Body of pancreas (tissue), 4 donors: Measurements from ENCODE around the gene KRT80. TPM values are rescaled to one million over a fixed set of nuclear protein-coding genes. Genes with fewer than 3 reads are reported as not detected.

ENCODE experiments used
- ATAC-seq: fragments of 150-250 bp; one replicate; pipeline ENCODE4 v1.9.1; 2016
- DNase-seq, 4 donors: peaks; one replicate each; pipeline ENCODE4 v3.0.0-alpha.2; 2019
- H3K27ac ChIP-seq, 4 donors: fragments of 200-600 bp; sonication (generic); 1 replicate in 3 of 4; 2 replicates in 1 of 4; pipeline versions ENCODE4 v1.5.1 to v1.6.1; 2016 to 2019; ENCODE audit warnings: mild to moderate bottlenecking in 1 of 4, mixed read lengths in 1 of 4, moderate library complexity in 1 of 4
- H3K27me3 ChIP-seq, 2 donors: fragments of 200-600 bp; sonication (generic); one replicate each; pipeline ENCODE4 v1.6.0; 2016; ENCODE audit warnings: mild to moderate bottlenecking in 1 of 2
- H3K36me3 ChIP-seq, 2 donors: fragments of 200-600 bp; sonication (generic); replicated peaks in 1 of 2; 2 replicates each; pipeline ENCODE4 v1.5.1; 2016; ENCODE audit warnings: low read depth in 2 of 2; ENCODE audit not compliant: insufficient read depth in 1 of 2
- H3K4me1 ChIP-seq: fragments of 200-600 bp; sonication (generic); one replicate; pipeline ENCODE4 v1.6.0; 2016
- H3K4me3 ChIP-seq, 2 donors: fragments of 200-600 bp; sonication (generic); 1 replicate in 1 of 2; 2 replicates in 1 of 2; pipeline ENCODE4 v1.5.1; 2016 to 2019
- H3K9me3 ChIP-seq, 3 donors: fragments of 200-600 bp; sonication (generic); 1 replicate in 2 of 3; 2 replicates in 1 of 3; pipeline ENCODE4 v1.5.1; 2016
- POLR2A ChIP-seq, 3 donors: fragments of 450-650 bp; IDR thresholded peaks; one replicate each; pipeline ENCODE4 v1.6.1; 2016; ENCODE audit warnings: antibody characterized with exemption in 3 of 3, mild to moderate bottlenecking in 2 of 3
- WGBS, 2 donors: methylation state at CpG; one replicate each; pipeline ENCODE4 v1.1.5; 2017; 5-methylcytosine and 5-hydroxymethylcytosine counted together
- intact Hi-C: fragments of 100-400 bp; cut with DNase I; formaldehyde crosslinking; loops from one replicate; pipeline ENCODE4 v1.15.1; 2023
- total RNA-seq, 2 donors: library from RNA; depleted of rRNA; stranded (reverse); fragments of >200 nt; gene quantifications; one replicate each; pipeline ENCODE4 v1.1.0, GENCODE V29; 2016
- TF ChIP-seq, protein P1 (sequence below), 7 experiments: fragments of 450-650 bp in 4 of 7; fragments of 200-600 bp in 3 of 7; sonication (generic) in 3 of 7; IDR thresholded peaks; one replicate each; pipeline ENCODE4 v1.5.1; 2016 to 2019; ENCODE audit warnings: antibody characterized with exemption in 7 of 7

The KRT80 gene
- total RNA-seq, 2 donors from 2014 or later: 10.2 to 11.9 TPM

DNA sequence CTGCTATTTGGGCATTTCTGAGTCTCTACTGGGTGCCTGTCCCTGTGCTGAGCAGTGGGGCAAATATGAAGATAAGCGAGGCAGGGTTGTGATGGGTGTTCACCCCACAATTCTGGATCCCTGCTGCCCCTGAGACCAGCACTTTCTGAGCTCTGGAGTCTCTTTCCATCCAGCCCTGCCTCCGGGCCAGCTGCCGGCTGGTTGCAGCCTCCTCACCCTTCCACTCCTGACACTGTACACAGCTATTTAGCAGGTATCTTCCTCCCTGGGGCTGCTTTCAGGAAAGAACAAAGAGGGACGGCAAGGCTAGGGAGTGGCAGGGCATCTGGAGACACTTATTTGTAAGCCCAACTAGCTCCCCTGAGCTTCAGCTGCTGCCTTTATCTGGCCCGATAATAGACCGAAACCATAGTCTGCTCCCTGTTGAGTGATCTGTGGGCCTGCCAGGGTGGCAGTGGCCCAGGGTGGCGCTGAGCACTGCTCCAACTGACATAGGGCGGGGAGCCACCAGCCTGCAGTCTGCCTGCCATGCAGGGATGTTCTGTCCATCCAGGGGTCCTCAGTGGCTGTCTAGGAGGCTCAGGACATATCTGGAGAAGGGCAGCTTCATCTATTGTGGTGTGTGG lies 7.6 kb upstream of the KRT80 start:
- no peak for DNase-seq
- TF ChIP-seq, protein P1, sequence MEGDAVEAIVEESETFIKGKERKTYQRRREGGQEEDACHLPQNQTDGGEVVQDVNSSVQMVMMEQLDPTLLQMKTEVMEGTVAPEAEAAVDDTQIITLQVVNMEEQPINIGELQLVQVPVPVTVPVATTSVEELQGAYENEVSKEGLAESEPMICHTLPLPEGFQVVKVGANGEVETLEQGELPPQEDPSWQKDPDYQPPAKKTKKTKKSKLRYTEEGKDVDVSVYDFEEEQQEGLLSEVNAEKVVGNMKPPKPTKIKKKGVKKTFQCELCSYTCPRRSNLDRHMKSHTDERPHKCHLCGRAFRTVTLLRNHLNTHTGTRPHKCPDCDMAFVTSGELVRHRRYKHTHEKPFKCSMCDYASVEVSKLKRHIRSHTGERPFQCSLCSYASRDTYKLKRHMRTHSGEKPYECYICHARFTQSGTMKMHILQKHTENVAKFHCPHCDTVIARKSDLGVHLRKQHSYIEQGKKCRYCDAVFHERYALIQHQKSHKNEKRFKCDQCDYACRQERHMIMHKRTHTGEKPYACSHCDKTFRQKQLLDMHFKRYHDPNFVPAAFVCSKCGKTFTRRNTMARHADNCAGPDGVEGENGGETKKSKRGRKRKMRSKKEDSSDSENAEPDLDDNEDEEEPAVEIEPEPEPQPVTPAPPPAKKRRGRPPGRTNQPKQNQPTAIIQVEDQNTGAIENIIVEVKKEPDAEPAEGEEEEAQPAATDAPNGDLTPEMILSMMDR (IDR thresholded peaks at IDR 0.05): no peak
- no peak for TF ChIP-seq POLR2A (IDR thresholded peaks at IDR 0.05)
- Histone ChIP-seq H3K27ac (peak overlapping the region in 2 of 4 donors; percentile 77 to 84), H3K4me1 (peaks cover 37% of the 10 kb centered on the region), H3K27me3 (no peaks in the 10 kb centered on the region), H3K9me3 (no peaks in the 10 kb centered on the region), H3K4me3 (no peak overlapping the region), H3K36me3 (no peaks in the 10 kb centered on the region)
- intact Hi-C loops: no loop called here
- ATAC-seq: no peak
- 88 to 92% methylated on average over 4 to 8 of the region's 8 CpGs for WGBS, 2 donors

DNA sequence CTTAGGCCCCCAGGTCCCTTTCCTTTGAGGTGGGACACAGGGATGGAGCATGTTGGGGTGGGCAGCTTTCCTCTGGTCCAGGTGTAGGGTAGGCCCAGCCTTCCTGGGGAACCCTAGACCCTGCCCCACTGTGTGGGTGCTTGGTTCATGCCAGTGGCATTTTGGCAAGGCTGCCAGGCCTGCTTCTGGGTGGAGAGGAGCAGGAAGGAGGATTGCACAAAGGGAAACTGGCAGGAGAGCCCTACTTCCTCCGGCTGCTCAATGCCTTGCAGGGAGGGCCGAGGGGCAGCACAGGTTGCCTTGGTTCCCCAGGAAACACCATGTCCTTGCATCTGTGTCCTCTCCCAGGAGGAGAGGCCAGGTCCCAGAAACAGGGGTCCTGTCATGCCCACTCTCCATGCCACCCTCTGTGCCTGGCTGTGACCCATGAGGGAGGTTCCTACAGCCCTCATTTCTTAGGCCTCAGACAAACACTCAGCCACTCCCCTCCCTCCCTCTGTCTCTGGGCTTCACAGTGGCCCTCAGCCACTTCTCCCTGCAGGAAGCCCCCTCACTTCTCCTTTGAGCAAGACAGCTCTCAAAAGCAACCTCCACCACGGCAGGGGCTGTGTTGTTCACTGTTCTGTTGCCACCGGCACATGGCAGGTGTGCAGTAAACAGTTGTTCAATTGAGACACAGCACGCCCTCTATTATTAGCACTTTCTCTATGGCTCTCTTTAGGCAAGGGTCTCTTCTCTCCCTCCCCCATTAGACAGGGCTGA lies 6.8 kb upstream of the KRT80 start:
- DNase-seq (peak in 1 of 4 donors; percentile 39), ATAC-seq (no peak)
- Histone ChIP-seq H3K27me3 (no peaks in the 10 kb centered on the region), H3K27ac (peak overlapping the region; percentile 73 to 85 (median 80)), H3K9me3 (no peaks in the 10 kb centered on the region), H3K4me1 (peaks cover 41% of the 10 kb centered on the region), H3K4me3 (no peak overlapping the region), H3K36me3 (no peaks in the 10 kb centered on the region)
- intact Hi-C loops: no loop called here
- no peak for TF ChIP-seq POLR2A (IDR thresholded peaks at IDR 0.05)
- TF ChIP-seq, protein P1 (IDR thresholded peaks at IDR 0.05): no peak
- WGBS, 2 donors: 66 to 88% methylated on average over 5 of the region's 5 CpGs

DNA sequence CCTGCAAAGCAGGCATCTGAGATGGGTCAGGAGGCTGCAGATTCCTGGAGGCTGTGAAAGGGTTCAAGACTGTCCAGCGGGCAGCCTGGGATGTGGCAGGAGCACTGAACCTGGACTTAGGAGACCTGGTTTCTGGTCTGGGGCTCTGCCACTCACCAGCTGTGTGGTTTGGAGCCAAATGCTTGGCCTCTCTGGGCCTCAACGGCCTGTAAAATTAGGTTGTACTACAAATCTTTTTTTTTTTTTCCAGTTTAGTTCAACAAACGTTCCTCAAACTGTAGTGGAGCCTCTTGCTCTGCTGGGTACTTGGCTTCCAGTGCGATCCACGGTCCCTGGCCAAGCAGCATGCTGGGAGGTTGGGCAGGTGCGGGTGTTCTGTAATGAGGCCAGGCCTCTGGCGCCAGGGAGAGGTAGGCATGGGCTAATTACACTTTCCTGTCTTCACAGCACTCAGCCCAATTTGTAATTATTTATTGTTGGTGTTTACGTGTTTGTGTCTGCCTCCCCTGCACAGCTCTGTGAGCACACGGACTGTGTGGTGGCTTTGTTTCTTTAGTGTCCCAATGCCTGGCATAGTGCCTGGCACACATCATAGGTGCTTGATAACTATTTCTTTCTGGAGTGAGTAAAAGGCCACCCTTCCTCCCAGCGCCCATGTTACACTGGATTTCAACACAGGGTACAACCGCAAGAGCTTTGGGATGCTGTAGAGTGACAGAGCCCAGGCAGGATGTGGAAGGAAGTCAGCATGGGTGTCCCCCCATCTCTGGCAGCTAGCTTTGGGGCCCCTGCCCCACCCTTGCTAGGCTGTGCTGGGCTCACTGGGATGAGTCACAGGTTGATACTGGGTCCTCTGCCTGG lies 5.8 kb upstream of the KRT80 start:
- H3K27me3 ChIP-seq: no peaks in the 10 kb centered on the region
- intact Hi-C loops: no loop called here
- peaks cover 47% of the 10 kb centered on the region for H3K4me1 ChIP-seq
- H3K4me3 ChIP-seq: no peak overlapping the region
- no peaks in the 10 kb centered on the region for H3K9me3 ChIP-seq
- ATAC-seq (peak; percentile 84), DNase-seq (peak; percentile 78 to 85 (median 84))
- TF ChIP-seq POLR2A (IDR thresholded peaks at IDR 0.05): peak in 1 of 3 donors; percentile 15
- TF ChIP-seq, protein P1 (IDR thresholded peaks at IDR 0.05): peak in 1 of 7 experiments; percentile 2
- H3K27ac ChIP-seq: peak overlapping the region; percentile 73 to 85 (median 80)
- 18 to 20% methylated on average over 9 to 11 of the region's 11 CpGs for WGBS, 2 donors
- H3K36me3 ChIP-seq: no peaks in the 10 kb centered on the region

DNA sequence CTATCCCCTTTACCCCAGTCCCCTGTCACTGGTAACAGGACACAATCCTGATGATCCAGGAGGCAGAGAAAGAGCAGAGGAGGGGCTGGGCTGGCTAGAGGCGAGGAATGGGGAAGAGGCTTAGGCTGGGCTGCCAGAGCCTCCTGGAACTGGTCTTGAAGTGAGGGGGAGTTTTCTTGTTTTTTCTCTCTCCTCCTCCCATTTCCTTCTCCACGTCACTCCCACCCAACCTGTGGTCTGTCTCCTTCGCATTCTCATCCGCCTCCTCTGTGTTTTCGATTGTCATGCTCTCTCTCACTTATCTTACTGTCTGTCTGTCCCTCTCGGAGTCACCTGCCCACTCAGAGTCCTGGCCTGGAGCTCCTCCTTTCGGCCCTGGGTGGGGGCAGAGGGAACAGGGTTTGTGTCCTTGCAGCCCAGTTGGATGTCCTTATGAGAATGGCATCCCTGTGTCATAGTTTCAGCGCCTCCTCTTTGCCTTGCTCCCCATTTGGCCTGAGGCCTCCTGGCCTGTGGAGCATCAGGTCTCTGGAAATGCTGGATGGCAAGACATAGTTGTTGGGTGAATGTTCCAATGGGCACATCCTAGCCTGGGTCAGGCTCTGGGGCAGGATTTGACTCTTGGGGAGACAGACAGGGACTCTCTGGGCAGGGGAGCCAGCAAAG lies 3.4 kb upstream of the KRT80 start:
- no peak for DNase-seq
- WGBS, 2 donors: 75 to 88% methylated on average over 8 of the region's 8 CpGs
- H3K27ac ChIP-seq: no peak overlapping the region

More for the DNA sequence above, 3.4 kb upstream of the KRT80 start:
- no peaks in the 10 kb centered on the region for H3K27me3 ChIP-seq
- H3K4me1 ChIP-seq: peaks cover 59% of the 10 kb centered on the region
- no peak for ATAC-seq
- no peaks in the 10 kb centered on the region for H3K9me3 ChIP-seq
- intact Hi-C loops: no loop called here
- H3K36me3 ChIP-seq: no peaks in the 10 kb centered on the region
- TF ChIP-seq, protein P1 (IDR thresholded peaks at IDR 0.05): no peak
- no peak for TF ChIP-seq POLR2A (IDR thresholded peaks at IDR 0.05)
- no peak overlapping the region for H3K4me3 ChIP-seq
